ACC112 (cell line): ENCODE measurements around the gene VAPB.
"Not testable (repeated sequence)": the region's sequence is repeated elsewhere in the genome, so short reads cannot be mapped to it uniquely, and the experiment has no call there.

Experiments used
- H2AFZ ChIP-seq: fragments of 200-600 bp; sonication (generic); one replicate; pipeline ENCODE4 v1.6.0; 2017; ENCODE audit warnings: antibody characterized with exemption, low read length; ENCODE audit not compliant: unreplicated experiment
- H3K27ac ChIP-seq: fragments of 200-600 bp; sonication (generic); 2 replicates; pipeline ENCODE4 v1.5.1; 2014; ENCODE audit warnings: low read depth, mild to moderate bottlenecking, antibody characterized with exemption, low read length, moderate library complexity
- H3K27me3 ChIP-seq: fragments of 200-600 bp; sonication (generic); 2 replicates; pipeline ENCODE4 v1.6.1; 2014; ENCODE audit warnings: mild to moderate bottlenecking, antibody characterized with exemption, low read length, moderate library complexity, mixed read lengths; ENCODE audit not compliant: insufficient read depth
- H3K36me3 ChIP-seq: fragments of 200-600 bp; sonication (generic); 2 replicates; pipeline ENCODE4 v1.6.1; 2016; ENCODE audit warnings: mild to moderate bottlenecking, antibody characterized with exemption, low read length, moderate library complexity, mixed read lengths; ENCODE audit not compliant: insufficient read depth
- H3K4me1 ChIP-seq: fragments of 200-600 bp; sonication (generic); one replicate; pipeline ENCODE4 v1.6.1; 2016; ENCODE audit warnings: low read length, mixed read lengths; ENCODE audit not compliant: insufficient read depth, unreplicated experiment, control insufficient read depth
- H3K4me3 ChIP-seq: fragments of 200-600 bp; sonication (generic); 2 replicates; pipeline ENCODE4 v1.5.1; 2014; ENCODE audit warnings: mild to moderate bottlenecking, low read depth, low read length
- H3K79me2 ChIP-seq: fragments of 200-600 bp; sonication (generic); one replicate; pipeline ENCODE4 v1.6.0; 2016; ENCODE audit warnings: low read length; ENCODE audit not compliant: control insufficient read depth, unreplicated experiment, insufficient read depth

The VAPB gene

DNA sequence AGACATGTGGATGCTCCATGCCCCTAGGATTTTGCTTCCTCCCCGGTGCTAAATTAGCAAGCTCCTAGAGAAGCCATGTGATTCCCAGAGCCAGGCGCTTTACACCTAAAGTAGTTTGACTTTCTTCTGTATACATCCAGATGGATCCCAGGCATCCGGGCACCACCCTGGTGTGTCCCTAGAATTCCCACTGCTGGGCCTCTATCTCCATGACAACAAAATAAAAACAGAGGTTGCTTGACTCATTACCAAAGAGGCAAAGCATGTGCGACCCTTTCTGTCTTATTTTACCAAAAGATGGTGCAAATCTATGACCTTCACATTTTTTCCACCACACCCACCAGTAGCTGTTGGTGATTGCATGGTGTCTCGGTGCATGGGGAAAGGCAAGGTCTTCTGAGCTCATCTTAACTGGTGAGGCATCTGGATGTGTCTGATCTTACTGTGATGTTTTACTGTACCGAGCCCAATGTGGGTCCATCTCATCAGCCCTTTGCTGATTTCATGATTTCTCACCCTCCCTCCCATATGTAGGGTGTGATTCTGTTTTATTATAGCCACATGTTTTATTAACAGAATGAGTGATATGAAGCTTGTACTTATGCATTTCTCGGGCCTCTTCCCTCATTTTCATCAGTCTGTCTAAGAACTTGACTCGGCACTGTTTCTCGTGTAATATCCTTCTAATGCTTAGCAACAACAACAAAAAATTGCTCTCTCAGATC, 27.4 kb upstream of the VAPB start:
- no peak overlapping the region for H3K4me3 ChIP-seq
- no peaks in the 10 kb centered on the region for H3K4me1 ChIP-seq
- H3K36me3 ChIP-seq = peaks cover 20% of the 10 kb centered on the region
- peak overlapping the region; percentile 33 for H3K27ac ChIP-seq
- H3K27me3 ChIP-seq = no peaks in the 10 kb centered on the region
- H2AFZ ChIP-seq = no peak overlapping the region
- H3K79me2 ChIP-seq = no peaks in the 10 kb centered on the region

DNA sequence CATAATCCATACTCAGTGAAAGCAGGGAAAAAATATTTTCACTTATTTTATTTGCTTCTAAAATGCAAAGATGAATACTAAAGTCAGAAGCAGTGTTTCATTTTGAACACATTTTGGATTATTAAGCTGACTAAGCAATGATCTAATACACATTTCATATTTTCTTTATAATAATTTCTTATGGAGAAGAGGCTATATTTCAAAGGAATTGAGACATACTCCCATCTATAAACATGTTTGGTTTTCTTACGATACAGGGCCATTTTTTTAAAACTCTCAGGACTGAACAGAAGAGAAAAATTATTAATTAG, 26.9 kb upstream of the VAPB start:
- Histone ChIP-seq H3K27me3 (no peaks in the 10 kb centered on the region), H3K36me3 (peaks cover 18% of the 10 kb centered on the region), H3K79me2 (no peaks in the 10 kb centered on the region), H3K27ac (peak overlapping the region; percentile 33; the same call in 1 of the 2 replicates), H2AFZ (no peak overlapping the region), H3K4me3 (no peak overlapping the region), H3K4me1 (no peaks in the 10 kb centered on the region)

- Histone ChIP-seq H3K4me3 (no peak overlapping the region), H3K79me2 (no peaks in the 10 kb centered on the region), H2AFZ (no peak overlapping the region), H3K27ac (no peak overlapping the region), H3K27me3 (no peaks in the 10 kb centered on the region), H3K36me3 (peaks cover 16% of the 10 kb centered on the region), H3K4me1 (no peaks in the 10 kb centered on the region)
Observed at GRCh38 chr20:58362970-58363369, 26.1 kb upstream of the VAPB start.

GRCh38 chr20:58366866-58367265, 22.2 kb upstream of the VAPB start:
- Histone ChIP-seq H3K36me3 (peaks cover 5% of the 10 kb centered on the region; the same call in 1 of the 2 replicates), H3K79me2 (no peaks in the 10 kb centered on the region), H3K27me3 (no peaks in the 10 kb centered on the region), H3K4me1 (no peaks in the 10 kb centered on the region), H3K4me3 (no peak overlapping the region), H3K27ac (no peak overlapping the region), H2AFZ (no peak overlapping the region)

DNA sequence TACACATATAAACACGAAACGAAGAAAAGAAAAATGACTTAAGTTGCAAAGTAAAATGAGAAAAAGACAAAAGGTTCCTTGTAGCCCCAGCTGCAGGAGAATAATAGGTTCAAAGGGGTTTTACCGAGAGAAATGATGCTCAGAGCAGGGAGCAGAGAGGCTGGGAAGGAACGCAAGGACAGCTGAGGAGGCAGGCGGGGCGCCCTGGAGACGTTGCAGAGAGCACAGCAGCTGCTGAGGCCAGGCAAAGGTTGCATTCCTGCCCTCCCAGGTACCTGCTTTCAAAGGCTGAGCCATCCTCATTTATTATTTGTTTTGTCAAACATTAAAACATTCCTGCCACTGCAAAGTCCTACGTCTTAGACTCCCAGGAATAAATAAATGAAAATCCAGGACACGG, 16.2 kb upstream of the VAPB start:
- Histone ChIP-seq H3K27ac (no peak overlapping the region), H2AFZ (no peak overlapping the region), H3K4me1 (peaks cover 5% of the 10 kb centered on the region), H3K4me3 (no peak overlapping the region), H3K36me3 (no peaks in the 10 kb centered on the region), H3K79me2 (no peaks in the 10 kb centered on the region), H3K27me3 (no peaks in the 10 kb centered on the region)

- H3K36me3 ChIP-seq, H3K27me3 ChIP-seq, H3K4me1 ChIP-seq, H3K27ac ChIP-seq, H3K4me3 ChIP-seq, H2AFZ ChIP-seq, H3K79me2 ChIP-seq: not testable (repeated sequence)
Observed at GRCh38 chr20:58373296-58373695, 15.7 kb upstream of the VAPB start.

GRCh38 chr20:58374027-58374850, 14.8 kb upstream of the VAPB start:
- no peaks in the 10 kb centered on the region for H3K27me3 ChIP-seq
- H2AFZ ChIP-seq = no peak overlapping the region
- no peaks in the 10 kb centered on the region for H3K36me3 ChIP-seq
- no peak overlapping the region for H3K27ac ChIP-seq
- H3K79me2 ChIP-seq = no peaks in the 10 kb centered on the region
- H3K4me1 ChIP-seq = peaks cover 5% of the 10 kb centered on the region
- no peak overlapping the region for H3K4me3 ChIP-seq

DNA sequence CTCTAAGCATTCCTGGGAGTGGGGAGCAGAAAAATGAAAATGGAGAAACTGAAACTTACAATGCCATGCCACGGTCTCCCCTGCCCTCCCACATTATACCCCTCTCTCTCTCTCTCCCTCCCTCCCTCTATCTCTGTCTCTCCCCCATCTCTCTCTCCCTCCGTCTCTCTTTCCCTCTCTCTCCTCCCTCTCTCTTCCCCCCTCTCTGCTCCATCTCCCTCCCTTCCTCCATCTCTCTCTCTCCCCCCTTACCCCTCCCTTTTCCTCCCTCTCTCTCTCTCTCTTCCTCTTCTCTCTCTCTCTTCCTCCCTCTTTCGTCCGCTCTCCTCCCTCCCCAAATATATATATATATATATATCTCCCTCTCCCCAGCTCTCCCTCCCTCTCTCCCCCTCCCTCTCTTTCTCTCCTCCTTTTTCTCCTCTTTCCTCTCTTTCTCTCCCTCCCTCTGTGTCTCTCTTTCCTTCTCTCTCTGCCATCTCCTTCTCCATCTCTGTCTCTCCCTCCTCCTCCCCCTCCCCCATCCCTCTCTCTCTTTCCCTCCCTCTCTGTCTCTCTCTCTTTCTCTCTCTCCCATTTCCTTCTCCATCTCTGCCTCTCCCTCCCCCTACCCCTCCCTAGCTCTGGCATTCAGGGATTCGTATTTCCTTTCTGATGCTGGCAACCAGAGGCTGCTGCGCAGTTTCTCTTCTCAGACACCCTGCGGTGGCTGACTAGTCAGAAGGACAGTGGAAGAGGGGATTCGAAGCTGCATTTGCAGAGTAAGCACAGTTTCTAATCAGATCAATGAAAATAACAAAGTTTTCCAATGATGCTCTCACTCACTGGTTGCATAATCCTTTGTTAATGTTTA, 13.9 kb upstream of the VAPB start:
- no peaks in the 10 kb centered on the region for H3K79me2 ChIP-seq
- no peak overlapping the region for H3K27ac ChIP-seq
- H3K27me3 ChIP-seq = no peaks in the 10 kb centered on the region
- no peak overlapping the region; the same call in 1 of the 2 replicates for H3K4me3 ChIP-seq
- peak overlapping the region; percentile 2 for H2AFZ ChIP-seq
- no peaks in the 10 kb centered on the region for H3K36me3 ChIP-seq
- peaks cover 5% of the 10 kb centered on the region for H3K4me1 ChIP-seq

DNA sequence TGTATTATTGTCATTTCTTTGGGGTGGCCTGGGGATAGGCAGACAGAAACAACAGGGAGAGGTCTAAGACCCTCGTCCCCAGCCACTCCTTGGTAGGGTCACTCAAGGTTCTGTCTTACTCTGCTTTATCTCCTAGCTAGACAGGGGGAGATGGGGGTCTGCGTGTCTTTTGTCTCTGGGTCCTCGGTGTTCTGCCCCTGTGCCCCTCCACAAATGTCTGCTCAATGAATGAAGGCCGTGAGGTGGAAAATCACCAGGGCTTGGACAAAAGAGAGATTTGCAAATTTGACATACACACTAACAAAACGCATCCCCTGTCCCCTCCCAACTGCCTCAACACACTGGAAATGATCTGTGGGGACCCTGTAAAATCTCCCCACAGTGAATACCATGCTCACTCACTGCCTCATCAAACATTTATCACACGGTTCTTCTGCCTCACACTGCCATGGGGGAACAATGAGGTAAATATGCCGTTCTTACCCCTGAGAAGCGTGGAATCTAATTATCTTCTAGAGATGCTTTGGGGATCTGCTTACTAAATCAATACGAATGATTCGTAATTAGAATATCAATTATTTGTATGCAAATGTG, 13.2 kb upstream of the VAPB start:
- Histone ChIP-seq H3K4me3 (no peak overlapping the region), H2AFZ (peak overlapping the region; percentile 2), H3K27me3 (no peaks in the 10 kb centered on the region), H3K36me3 (no peaks in the 10 kb centered on the region), H3K4me1 (peaks cover 5% of the 10 kb centered on the region), H3K27ac (no peak overlapping the region), H3K79me2 (no peaks in the 10 kb centered on the region)

DNA sequence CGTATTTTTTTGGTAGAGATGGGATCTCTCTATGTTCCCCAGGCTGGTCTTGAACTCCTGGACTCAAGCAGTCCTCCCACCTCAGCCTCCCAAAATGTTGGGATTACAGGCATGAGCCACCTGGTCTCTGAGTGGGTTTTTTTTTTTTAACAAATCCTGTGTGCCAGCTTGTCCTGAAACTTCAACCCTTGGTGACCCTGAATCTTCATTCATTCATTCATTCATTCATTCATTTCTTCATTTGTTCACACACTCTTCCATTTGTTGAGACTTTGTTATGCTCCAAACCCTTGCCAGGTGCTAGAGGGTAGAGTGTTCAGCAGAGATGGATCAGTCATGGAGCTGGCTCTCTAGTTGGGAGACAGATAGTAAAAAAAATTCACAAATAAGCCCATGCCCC, 12.0 kb upstream of the VAPB start:
- Histone ChIP-seq H3K27ac (no peak overlapping the region), H3K79me2 (no peaks in the 10 kb centered on the region), H3K36me3 (no peaks in the 10 kb centered on the region), H3K27me3 (no peaks in the 10 kb centered on the region), H3K4me1 (peaks cover 5% of the 10 kb centered on the region), H2AFZ (no peak overlapping the region), H3K4me3 (no peak overlapping the region)
